Activated naive CD8-positive, alpha-beta T cell (primary cell): ENCODE measurements around the gene PNN.
"Not testable (repeated sequence)": the region's sequence is repeated elsewhere in the genome, so short reads cannot be mapped to it uniquely, and the experiment has no call there.

Experiments
- H3K27ac Mint-ChIP-seq: one replicate; pipeline ENCODE4 v1.8.0; 2021; ENCODE audit warnings: mixed read lengths
- H3K27me3 Mint-ChIP-seq: one replicate; pipeline ENCODE4 v1.8.0; 2021; ENCODE audit warnings: mixed read lengths
- H3K36me3 Mint-ChIP-seq: one replicate; pipeline ENCODE4 v1.8.0; 2021; ENCODE audit warnings: mixed read lengths
- H3K4me1 Mint-ChIP-seq: one replicate; pipeline ENCODE4 v1.8.0; 2021; ENCODE audit warnings: low read depth, mixed read lengths
- H3K4me3 Mint-ChIP-seq: one replicate; pipeline ENCODE4 v1.8.0; 2021; ENCODE audit warnings: mild to moderate bottlenecking, mixed read lengths
- H3K9me3 Mint-ChIP-seq: one replicate; pipeline ENCODE4 v1.8.0; 2021; ENCODE audit warnings: low read depth, mixed read lengths

PNN gene

GRCh38 chr14:39203659-39204606 is 28.9 kb downstream of the PNN start:
- Mint-ChIP-seq H3K27ac (no peak overlapping the region), H3K9me3 (no peaks in the 10 kb centered on the region), H3K36me3 (no peaks in the 10 kb centered on the region), H3K4me1 (peaks cover 22% of the 10 kb centered on the region), H3K27me3 (no peaks in the 10 kb centered on the region), H3K4me3 (no peak overlapping the region)

GRCh38 chr14:39207430-39207829 is 32.4 kb downstream of the PNN start:
- H3K36me3 Mint-ChIP-seq, H3K9me3 Mint-ChIP-seq, H3K27me3 Mint-ChIP-seq: not testable (repeated sequence)
- Mint-ChIP-seq H3K4me3 (peak overlapping the region; percentile 4), H3K27ac (peak overlapping the region; percentile 31), H3K4me1 (peaks cover 22% of the 10 kb centered on the region)

- Mint-ChIP-seq H3K27me3 (no peaks in the 10 kb centered on the region), H3K9me3 (no peaks in the 10 kb centered on the region), H3K4me1 (peaks cover 22% of the 10 kb centered on the region), H3K36me3 (no peaks in the 10 kb centered on the region), H3K4me3 (no peak overlapping the region), H3K27ac (no peak overlapping the region)
Measured at GRCh38 chr14:39211109-39211741, 36.2 kb downstream of the PNN start.

- Mint-ChIP-seq H3K9me3 (no peaks in the 10 kb centered on the region), H3K4me3 (no peak overlapping the region), H3K27ac (no peak overlapping the region), H3K4me1 (peaks cover 19% of the 10 kb centered on the region), H3K36me3 (no peaks in the 10 kb centered on the region), H3K27me3 (no peaks in the 10 kb centered on the region)
Measured at GRCh38 chr14:39212034-39212433, 37.0 kb downstream of the PNN start.

GRCh38 chr14:39212693-39213092 is 37.6 kb downstream of the PNN start:
- Mint-ChIP-seq H3K27ac (no peak overlapping the region), H3K4me3 (no peak overlapping the region), H3K4me1 (peaks cover 17% of the 10 kb centered on the region), H3K9me3 (no peaks in the 10 kb centered on the region), H3K36me3 (no peaks in the 10 kb centered on the region), H3K27me3 (no peaks in the 10 kb centered on the region)

GRCh38 chr14:39217214-39217879 is 42.3 kb downstream of the PNN start:
- Mint-ChIP-seq H3K9me3 (no peaks in the 10 kb centered on the region), H3K4me1 (peaks cover 14% of the 10 kb centered on the region), H3K27ac (no peak overlapping the region), H3K27me3 (no peaks in the 10 kb centered on the region), H3K36me3 (no peaks in the 10 kb centered on the region), H3K4me3 (no peak overlapping the region)

- Mint-ChIP-seq H3K9me3 (no peaks in the 10 kb centered on the region), H3K36me3 (no peaks in the 10 kb centered on the region), H3K4me3 (no peak overlapping the region), H3K27ac (no peak overlapping the region), H3K27me3 (no peaks in the 10 kb centered on the region), H3K4me1 (peaks cover 14% of the 10 kb centered on the region)
Measured at GRCh38 chr14:39218171-39218769, 43.2 kb downstream of the PNN start.

GRCh38 chr14:39219075-39219499 is 44.0 kb downstream of the PNN start:
- no peaks in the 10 kb centered on the region for H3K36me3 Mint-ChIP-seq
- no peak overlapping the region for H3K27ac Mint-ChIP-seq
- no peaks in the 10 kb centered on the region for H3K27me3 Mint-ChIP-seq
- H3K4me3 Mint-ChIP-seq: no peak overlapping the region
- no peaks in the 10 kb centered on the region for H3K9me3 Mint-ChIP-seq
- peaks cover 14% of the 10 kb centered on the region for H3K4me1 Mint-ChIP-seq

GRCh38 chr14:39220473-39220872 is 45.4 kb downstream of the PNN start:
- H3K4me3 Mint-ChIP-seq, H3K9me3 Mint-ChIP-seq, H3K36me3 Mint-ChIP-seq, H3K27ac Mint-ChIP-seq, H3K27me3 Mint-ChIP-seq: not testable (repeated sequence)
- H3K4me1 Mint-ChIP-seq: peaks cover 14% of the 10 kb centered on the region

- peak overlapping the region; percentile 97 for H3K27ac Mint-ChIP-seq
- H3K4me3 Mint-ChIP-seq: no peak overlapping the region
- no peaks in the 10 kb centered on the region for H3K27me3 Mint-ChIP-seq
- H3K36me3 Mint-ChIP-seq: no peaks in the 10 kb centered on the region
- no peaks in the 10 kb centered on the region for H3K9me3 Mint-ChIP-seq
- H3K4me1 Mint-ChIP-seq: peaks cover 38% of the 10 kb centered on the region
Measured at GRCh38 chr14:39228044-39228443, 53.0 kb downstream of the PNN start.

GRCh38 chr14:39228509-39229221 is 53.6 kb downstream of the PNN start:
- Mint-ChIP-seq H3K4me1 (peaks cover 41% of the 10 kb centered on the region), H3K27ac (peak overlapping the region; percentile 97), H3K4me3 (peak overlapping the region; percentile 36), H3K27me3 (no peaks in the 10 kb centered on the region), H3K9me3 (no peaks in the 10 kb centered on the region), H3K36me3 (no peaks in the 10 kb centered on the region)

- no peak overlapping the region for H3K4me3 Mint-ChIP-seq
- peaks cover 41% of the 10 kb centered on the region for H3K4me1 Mint-ChIP-seq
- no peaks in the 10 kb centered on the region for H3K27me3 Mint-ChIP-seq
- H3K36me3 Mint-ChIP-seq: no peaks in the 10 kb centered on the region
- H3K9me3 Mint-ChIP-seq: no peaks in the 10 kb centered on the region
- peak overlapping the region; percentile 97 for H3K27ac Mint-ChIP-seq
Measured at GRCh38 chr14:39229222-39229543, 54.1 kb downstream of the PNN start.

- no peaks in the 10 kb centered on the region for H3K27me3 Mint-ChIP-seq
- H3K9me3 Mint-ChIP-seq: no peaks in the 10 kb centered on the region
- no peak overlapping the region for H3K4me3 Mint-ChIP-seq
- peak overlapping the region; percentile 97 for H3K27ac Mint-ChIP-seq
- peaks cover 41% of the 10 kb centered on the region for H3K4me1 Mint-ChIP-seq
- no peaks in the 10 kb centered on the region for H3K36me3 Mint-ChIP-seq
Measured at GRCh38 chr14:39229601-39230110, 54.6 kb downstream of the PNN start.

GRCh38 chr14:39230416-39231035 is 55.5 kb downstream of the PNN start:
- no peaks in the 10 kb centered on the region for H3K27me3 Mint-ChIP-seq
- peak overlapping the region; percentile 8 for H3K4me3 Mint-ChIP-seq
- peak overlapping the region; percentile 83 for H3K27ac Mint-ChIP-seq
- H3K36me3 Mint-ChIP-seq: no peaks in the 10 kb centered on the region
- H3K9me3 Mint-ChIP-seq: no peaks in the 10 kb centered on the region
- H3K4me1 Mint-ChIP-seq: peaks cover 41% of the 10 kb centered on the region
